ENCODE measurements around the gene KLK7. TPM values are rescaled to one million over a fixed set of nuclear protein-coding genes. Genes with fewer than 3 reads are reported as not detected.

KLK7 gene
- 0.06 TPM for polyA plus RNA-seq (2013, experiment 1 of 2; ENCODE audit: insufficient read length)
- 0.07 TPM for polyA plus RNA-seq (2013, experiment 2 of 2; ENCODE audit: insufficient read length)

GRCh38 chr19:50983625-50984292 lies at the start of gene KLK7:
KLK7 (minus strand) TSS chr19:50983917; CDS start chr19:50982399, 1,518 bp downstream.
- DNase-seq, result no peak

GRCh38 chr19:51031880-51032225 lies 48.1 kb upstream of the KLK7 start:
- DNase-seq, result no peak

- DNase-seq, result no peak
Measured at GRCh38 chr19:51031220-51031879, 47.6 kb upstream of the KLK7 start.

- DNase-seq, result no peak
Measured at GRCh38 chr19:51030631-51031030, 46.9 kb upstream of the KLK7 start.

- no peak for DNase-seq
Measured at GRCh38 chr19:51029718-51030117, 46.0 kb upstream of the KLK7 start.

GRCh38 chr19:51027873-51028272 lies 44.2 kb upstream of the KLK7 start:
- DNase-seq, result no peak

GRCh38 chr19:51027126-51027806 lies 43.5 kb upstream of the KLK7 start:
- no peak for DNase-seq

GRCh38 chr19:51026554-51026831 lies 42.8 kb upstream of the KLK7 start, which contains the start of gene KLK11:
KLK11 (minus strand) TSS chr19:51026616; CDS start chr19:51025631, 985 bp downstream.
- DNase-seq, result no peak

GRCh38 chr19:51025809-51026553 lies 42.3 kb upstream of the KLK7 start:
- DNase-seq, result no peak

- no peak for DNase-seq
Measured at GRCh38 chr19:51025401-51025800, 41.7 kb upstream of the KLK7 start.

- no peak for DNase-seq
Measured at GRCh38 chr19:51024924-51025323, 41.2 kb upstream of the KLK7 start.

- DNase-seq, result no peak
Measured at GRCh38 chr19:51023946-51024345, 40.2 kb upstream of the KLK7 start.

- no peak for DNase-seq
Measured at GRCh38 chr19:51022526-51022925, 38.8 kb upstream of the KLK7 start.

GRCh38 chr19:51020988-51021651 lies 37.4 kb upstream of the KLK7 start:
- DNase-seq, result peak; percentile 37

GRCh38 chr19:51019544-51019925 lies 35.8 kb upstream of the KLK7 start, which contains the start of gene KLK10:
KLK10 (minus strand) TSS chr19:51019709; CDS start chr19:51019130, 579 bp downstream.
- no peak for DNase-seq

- no peak for DNase-seq
Measured at GRCh38 chr19:51018745-51019543, 35.2 kb upstream of the KLK7 start.

- peak; percentile 4 for DNase-seq
Measured at GRCh38 chr19:51016798-51017683, 33.3 kb upstream of the KLK7 start.

GRCh38 chr19:51015691-51016267 lies 32.1 kb upstream of the KLK7 start:
- DNase-seq, result no peak

GRCh38 chr19:51014242-51014641 lies 30.5 kb upstream of the KLK7 start:
- no peak for DNase-seq

- DNase-seq, result no peak
Measured at GRCh38 chr19:51012661-51013190, 29.0 kb upstream of the KLK7 start.
